Measurements from ENCODE around the gene PFKFB2.

Gene PFKFB2

DNA sequence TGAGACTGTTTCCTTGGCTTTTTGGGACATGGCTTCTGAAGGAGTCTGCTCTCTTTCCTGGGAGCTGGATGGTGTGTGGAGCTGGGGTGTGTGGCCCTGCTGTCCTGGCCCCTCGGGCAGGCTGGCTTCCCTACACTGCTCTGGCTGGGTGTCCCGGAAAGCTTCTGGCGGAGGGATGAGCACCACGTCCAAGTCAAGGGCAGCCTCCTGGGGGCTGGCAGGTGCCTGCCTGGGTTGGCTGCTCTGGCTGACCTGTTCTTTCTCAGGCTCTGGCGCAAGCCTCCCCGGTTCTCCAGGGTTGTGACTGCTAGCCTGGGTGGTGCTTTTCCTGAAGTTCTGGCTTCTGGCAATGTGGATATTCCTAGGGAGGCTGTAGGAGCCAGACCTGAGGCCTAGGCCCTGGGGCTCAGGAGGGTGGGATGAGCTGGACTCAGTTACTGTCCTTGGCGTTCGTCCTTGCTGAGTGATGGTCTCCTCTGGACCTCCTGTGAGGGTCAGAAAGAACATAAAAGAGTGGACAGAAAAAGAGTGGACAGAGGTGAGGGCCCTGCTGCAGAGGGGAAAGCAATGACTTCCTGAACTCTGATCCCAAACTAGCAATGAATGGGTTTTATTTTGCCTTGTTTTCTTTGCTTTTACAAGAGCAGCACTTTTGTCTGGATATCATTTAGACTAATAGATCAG lies 29.9 kb upstream of the PFKFB2 start:
- no peak for DNase-seq

GRCh38 chr1:207024202-207025145 lies 28.6 kb upstream of the PFKFB2 start:
- no peak for DNase-seq

DNA sequence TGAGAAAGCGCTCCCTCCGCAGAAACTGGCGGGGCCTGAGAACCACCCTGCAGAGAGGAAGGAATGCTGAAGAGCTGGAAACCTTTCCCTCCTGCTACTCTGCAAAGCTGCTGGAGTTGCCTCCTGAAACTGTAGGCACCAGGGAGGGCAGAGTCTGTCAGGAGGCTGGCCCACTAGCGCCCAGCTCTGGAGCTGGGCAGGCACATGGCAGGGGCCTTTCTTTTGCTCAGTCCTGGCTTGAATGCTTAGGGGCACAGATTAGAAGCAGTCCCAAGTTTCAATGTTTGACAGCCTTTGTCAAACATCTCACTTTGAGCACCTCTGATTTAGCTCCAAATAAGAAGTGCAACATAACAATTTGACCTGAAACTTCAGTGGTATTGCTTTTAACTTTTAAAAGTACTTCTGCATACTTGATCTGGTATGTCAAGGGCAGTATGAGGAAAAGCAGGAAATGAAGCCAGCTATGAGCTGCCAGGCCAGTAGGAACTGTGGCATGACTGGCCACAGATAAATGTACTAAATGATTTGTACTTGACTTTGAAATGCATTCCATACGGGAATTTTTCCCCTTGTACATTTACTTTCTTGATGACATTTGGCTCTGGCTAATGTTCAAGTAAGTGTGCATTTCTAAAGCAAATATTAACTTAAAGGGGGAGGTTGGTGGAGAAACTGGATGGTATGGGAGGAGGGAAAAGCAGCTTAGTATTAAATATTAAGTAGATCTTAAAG lies 27.8 kb upstream of the PFKFB2 start:
- no peak for DNase-seq

GRCh38 chr1:207026104-207026534 lies 27.0 kb upstream of the PFKFB2 start:
- no peak for DNase-seq

GRCh38 chr1:207027206-207027777 lies 25.8 kb upstream of the PFKFB2 start:
- no peak for DNase-seq

DNA sequence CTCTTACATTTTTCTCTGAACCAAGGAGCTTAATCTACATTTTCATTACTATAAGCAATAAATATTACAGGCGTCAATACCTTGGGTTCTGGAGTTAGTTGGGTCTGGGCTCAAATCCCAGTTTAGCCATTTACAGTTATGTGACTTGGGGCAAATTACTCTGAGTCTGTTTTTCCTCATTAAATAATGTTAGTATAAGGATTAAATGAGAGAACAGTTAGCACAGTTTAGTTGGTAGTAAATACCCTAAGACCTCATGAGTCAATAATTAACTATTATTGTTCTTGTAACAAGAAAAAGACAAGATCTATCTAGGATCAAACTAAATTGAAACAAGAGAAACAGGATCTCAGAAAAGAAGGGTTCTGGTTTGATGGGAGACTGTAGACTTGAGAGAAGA lies 25.2 kb upstream of the PFKFB2 start:
- no peak for DNase-seq

GRCh38 chr1:207028884-207029650 lies 24.0 kb upstream of the PFKFB2 start:
- DNase-seq, result no peak

DNA sequence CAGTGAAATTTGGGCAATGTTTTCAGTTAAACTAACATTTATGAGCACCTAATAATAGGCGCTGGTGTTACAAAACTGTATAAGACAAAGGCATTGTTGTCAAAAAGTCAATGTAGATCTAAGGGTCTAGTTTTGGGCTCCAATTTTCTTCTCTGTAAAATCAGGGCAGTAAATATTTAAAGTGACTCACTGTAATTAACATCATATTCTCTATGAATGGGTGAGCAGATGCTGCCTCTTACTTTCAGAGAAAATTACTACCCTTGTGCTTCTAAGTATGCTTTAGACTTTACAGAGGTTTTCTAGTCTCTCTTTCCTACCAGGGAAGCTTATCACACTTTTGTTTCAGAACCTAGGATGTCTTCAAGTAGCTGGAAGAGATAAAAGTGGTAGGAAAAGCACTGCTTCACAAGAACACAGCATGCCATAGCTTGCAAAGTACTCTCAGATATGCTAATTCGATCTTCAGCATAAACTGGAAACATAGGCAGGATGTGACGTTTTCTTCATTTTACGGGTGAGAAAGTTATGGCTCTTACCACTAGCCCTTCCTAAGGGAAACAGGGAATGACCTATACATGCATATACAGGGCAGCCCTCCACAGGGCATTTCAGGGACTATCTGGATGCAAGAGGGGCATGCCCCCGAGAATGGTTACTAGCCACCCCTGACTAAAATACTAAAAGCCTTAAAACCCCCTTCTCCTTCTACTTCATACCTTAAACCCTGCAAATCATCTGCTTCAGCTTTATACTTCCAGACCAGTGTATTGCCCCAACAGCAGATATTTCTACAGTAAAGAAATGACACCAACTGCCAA lies 23.2 kb upstream of the PFKFB2 start:
- no peak for DNase-seq

GRCh38 chr1:207030522-207031009 lies 22.5 kb upstream of the PFKFB2 start:
- no peak for DNase-seq

DNA sequence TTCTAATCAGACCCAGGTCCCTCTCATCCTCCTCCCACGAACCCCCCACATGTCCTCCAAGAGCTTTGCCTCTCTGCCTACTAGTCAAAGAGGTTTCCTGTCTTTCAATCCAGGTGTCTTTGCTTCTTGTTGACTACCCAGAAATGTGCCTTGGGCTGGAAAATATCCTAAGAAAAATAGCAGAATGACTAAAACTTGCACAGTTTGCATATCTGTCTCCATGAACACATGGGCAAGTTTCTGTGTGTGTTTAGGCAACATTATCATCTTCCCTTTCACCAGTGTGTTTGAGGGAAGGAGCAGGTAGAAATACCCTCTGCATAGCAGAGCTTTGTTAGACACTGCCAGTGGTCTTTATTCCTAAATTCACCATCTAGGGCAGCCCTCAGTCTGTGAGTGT lies 22.1 kb upstream of the PFKFB2 start:
- DNase-seq, result no peak

- DNase-seq, result no peak
These were observed 21.3 kb upstream of the PFKFB2 start for GRCh38 chr1:207031632-207032264.

GRCh38 chr1:207032528-207033017 lies 20.5 kb upstream of the PFKFB2 start, which contains the start of gene C1orf116:
TSS of gene C1orf116 (minus strand) at chr1:207032756. CDS start at chr1:207027598, 5,158 bp downstream.
- no peak for DNase-seq

DNA sequence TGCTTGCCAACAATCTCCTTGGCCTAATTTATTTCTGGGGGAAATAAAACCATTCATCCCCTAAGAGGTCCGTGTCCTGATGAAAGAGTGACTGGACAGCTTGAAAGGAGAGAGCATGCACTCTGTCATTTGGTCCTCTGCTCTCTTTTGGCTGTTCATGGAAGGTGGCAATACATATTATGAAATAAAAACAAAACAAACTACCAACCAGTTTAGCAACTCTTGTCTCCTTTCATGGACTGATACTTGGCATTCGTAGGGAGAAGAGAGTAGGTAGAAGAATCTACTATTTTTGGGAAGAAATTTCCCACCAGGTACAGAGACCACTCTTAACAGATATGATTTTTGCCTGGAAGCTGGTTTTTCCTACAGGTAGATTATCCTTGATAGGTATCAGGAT lies 19.8 kb upstream of the PFKFB2 start:
- DNase-seq, result no peak

GRCh38 chr1:207034208-207034607 lies 18.9 kb upstream of the PFKFB2 start:
- no peak for DNase-seq

GRCh38 chr1:207034998-207035397 lies 18.1 kb upstream of the PFKFB2 start:
- no peak for DNase-seq

DNA sequence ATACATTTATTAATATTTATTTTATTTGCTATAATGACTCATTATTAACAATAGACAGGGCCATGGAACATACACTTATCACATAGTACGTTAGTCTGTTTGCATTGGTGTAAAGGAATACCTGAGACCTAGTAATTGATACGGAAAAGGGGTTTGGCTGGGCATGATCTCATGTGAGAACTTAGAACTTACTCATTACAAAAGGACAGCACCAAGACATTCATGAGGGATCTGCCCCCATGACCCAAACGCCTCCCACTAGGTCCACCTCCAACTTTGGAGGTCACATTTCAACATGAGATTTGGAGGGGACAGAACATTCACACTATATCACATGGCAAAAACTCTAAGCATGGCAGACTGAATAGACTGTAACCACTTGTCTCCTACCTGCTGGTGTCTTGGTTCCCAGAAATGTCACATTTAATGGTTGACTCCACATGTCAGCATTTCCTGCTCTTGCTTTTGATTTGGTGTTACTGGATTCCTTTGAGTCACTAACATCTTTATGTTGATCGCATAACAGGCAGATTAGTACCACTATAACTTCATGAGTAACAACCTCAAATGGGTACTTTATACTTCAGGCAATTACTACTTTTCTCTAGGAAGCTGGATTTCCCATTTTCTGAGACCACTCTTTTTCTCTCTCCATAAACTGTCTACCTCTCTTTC lies 17.1 kb upstream of the PFKFB2 start:
- DNase-seq, result no peak

GRCh38 chr1:207036865-207037264 lies 16.2 kb upstream of the PFKFB2 start:
- no peak for DNase-seq

DNA sequence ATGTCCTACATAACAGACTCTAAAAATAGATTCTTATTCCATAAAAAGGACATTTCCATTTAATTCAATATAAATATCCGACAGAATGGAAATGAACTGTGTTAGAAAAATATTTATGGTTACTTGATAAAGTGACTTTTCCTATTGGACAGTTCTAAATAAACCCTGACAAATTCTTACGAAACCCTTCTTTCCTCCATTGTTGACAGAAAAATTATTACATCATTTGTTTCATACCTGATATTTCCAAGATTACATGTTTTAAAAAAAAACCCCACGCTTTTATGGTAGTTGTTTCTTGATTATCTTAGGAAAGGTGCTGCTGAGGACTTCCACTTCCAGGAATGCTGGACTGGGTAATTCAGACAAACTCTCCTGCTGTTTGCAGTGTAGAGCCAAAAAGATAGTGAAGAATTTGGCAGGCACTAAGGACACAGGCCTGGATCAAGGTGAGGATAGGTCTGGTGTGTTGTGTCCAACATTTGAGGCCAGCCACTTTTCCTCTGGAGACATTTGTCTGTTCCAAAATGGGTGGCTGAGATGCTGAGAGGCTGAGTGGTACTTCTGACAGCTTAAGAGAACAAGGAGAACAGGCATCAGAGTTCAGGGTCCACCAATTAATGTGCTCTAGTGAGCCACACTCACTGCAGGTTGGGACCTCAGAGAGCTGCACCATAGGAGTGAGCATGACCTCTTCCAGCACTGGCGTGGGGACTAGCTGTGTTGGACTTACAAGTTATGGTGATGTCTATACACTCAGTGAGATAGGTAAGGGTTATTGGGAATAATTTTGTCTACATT lies 13.5 kb upstream of the PFKFB2 start:
- no peak for DNase-seq

- DNase-seq, result no peak
These were observed 12.9 kb upstream of the PFKFB2 start for GRCh38 chr1:207040181-207040533.
